Small intestine (tissue), 7 donors: ENCODE data around the gene LYSMD2. TPM values are rescaled to one million over a fixed set of nuclear protein-coding genes. Genes with fewer than 3 reads are reported as not detected.
A peak's percentile ranks its signal among the peaks of the same experiment; 100 is the strongest.

Experiments used
- DNase-seq, 2 donors: peaks; one replicate each; pipeline versions ENCODE4 v3.0.0 to v3.0.0-alpha.2; 2013
- FAIRE-seq: peaks from 2 replicates; lab custom pipeline; 2012; peaks lifted over from hg19 to GRCh38; lab: Jason Lieb, UNC
- H3K27ac ChIP-seq, 3 donors: one replicate each; pipeline ENCODE4 v1.5.1; 2013; ENCODE audit warnings: low read length in 2 of 3, mild to moderate bottlenecking in 2 of 3, control low read depth in 1 of 3, inconsistent platforms in 1 of 3, low read depth in 1 of 3, moderate library complexity in 1 of 3
- H3K27me3 ChIP-seq, 3 donors: one replicate each; pipeline ENCODE4 v1.6.1; 2013; ENCODE audit warnings: low read length in 3 of 3, inconsistent platforms in 1 of 3; ENCODE audit not compliant: control insufficient read depth in 3 of 3, insufficient read depth in 3 of 3
- H3K36me3 ChIP-seq, 3 donors: one replicate each; pipeline ENCODE4 v1.6.1; 2013; ENCODE audit warnings: low read length in 3 of 3, inconsistent platforms in 1 of 3, low read depth in 1 of 3, mild to moderate bottlenecking in 1 of 3, moderate library complexity in 1 of 3; ENCODE audit not compliant: control insufficient read depth in 3 of 3, insufficient read depth in 2 of 3
- H3K4me1 ChIP-seq, 3 donors: one replicate each; pipeline ENCODE4 v1.6.1; 2013; ENCODE audit warnings: low read length in 2 of 3, inconsistent platforms in 1 of 3, low read depth in 1 of 3, mild to moderate bottlenecking in 1 of 3, moderate library complexity in 1 of 3; ENCODE audit not compliant: control insufficient read depth in 3 of 3, insufficient read depth in 2 of 3
- H3K4me3 ChIP-seq, 3 donors: one replicate each; pipeline ENCODE4 v1.5.1; 2013; ENCODE audit warnings: low read length in 3 of 3, control low read depth in 1 of 3, inconsistent platforms in 1 of 3, low read depth in 1 of 3, mild to moderate bottlenecking in 1 of 3, moderate library complexity in 1 of 3
- H3K9me3 ChIP-seq, 2 donors: one replicate each; pipeline ENCODE4 v1.6.1; 2013; ENCODE audit warnings: low read depth in 1 of 2, low read length in 1 of 2; ENCODE audit not compliant: control insufficient read depth in 2 of 2, insufficient read depth in 1 of 2
- WGBS, 3 donors: extraction: QIAGEN DNeasy Blood & Tissue Kit; methylation state at CpG; one replicate each; pipeline ENCODE4 v1.1.7; 2013; 5-methylcytosine and 5-hydroxymethylcytosine counted together
- polyA plus RNA-seq, 4 donors: library from polyadenylated mRNA; stranded (reverse) in 3 of 4; unstranded in 1 of 4; fragments of 200-250 nt in 3 of 4; fragments of 120-200 nt in 1 of 4; gene quantifications; one replicate each; pipeline versions ENCODE4 v1.2.1 to v1.2.3, GENCODE V29; 2013
- donor health status: healthy with polysubstance abuse.
- donor health status: control.
- donor health status: control.
- donor health status: Bipolar disorder and iron deficiency.
- donor health status: healthy.

The LYSMD2 gene
- polyA plus RNA-seq, 4 donors = 10.7 to 19.6 (median 11.7) TPM

- Histone ChIP-seq H3K27ac (no peak overlapping the region), H3K4me1 (peaks cover 0 to 8% (median 0%) of the 10 kb centered on the region in 3 donors), H3K4me3 (no peak overlapping the region), H3K36me3 (no peaks in the 10 kb centered on the region), H3K9me3 (no peaks in the 10 kb centered on the region), H3K27me3 (peaks cover 0 to 3% (median 0%) of the 10 kb centered on the region in 3 donors)
- DNase-seq (peak in 1 of 2 donors; percentile 37), FAIRE-seq (no peak)
- WGBS, 3 donors = 36 to 45% (median 43%) methylated on average over 3 of the region's 3 CpGs
Observed at GRCh38 chr15:51759557-51760070, 22.2 kb upstream of the LYSMD2 start.

- H3K27me3 ChIP-seq = peaks cover 0 to 8% (median 0%) of the 10 kb centered on the region in 3 donors
- 18 to 42% (median 32%) methylated on average over 1 of the region's 1 CpG for WGBS, 3 donors
- H3K4me3 ChIP-seq = no peak overlapping the region
- H3K9me3 ChIP-seq = no peaks in the 10 kb centered on the region
- no peaks in the 10 kb centered on the region for H3K36me3 ChIP-seq
- no peak for FAIRE-seq
- H3K4me1 ChIP-seq = peaks cover 0 to 8% (median 0%) of the 10 kb centered on the region in 3 donors
- DNase-seq = peak in 1 of 2 donors; percentile 19
- H3K27ac ChIP-seq = peak overlapping the region in 1 of 3 donors; percentile 2
Observed at GRCh38 chr15:51758645-51759044, 21.2 kb upstream of the LYSMD2 start.

DNA sequence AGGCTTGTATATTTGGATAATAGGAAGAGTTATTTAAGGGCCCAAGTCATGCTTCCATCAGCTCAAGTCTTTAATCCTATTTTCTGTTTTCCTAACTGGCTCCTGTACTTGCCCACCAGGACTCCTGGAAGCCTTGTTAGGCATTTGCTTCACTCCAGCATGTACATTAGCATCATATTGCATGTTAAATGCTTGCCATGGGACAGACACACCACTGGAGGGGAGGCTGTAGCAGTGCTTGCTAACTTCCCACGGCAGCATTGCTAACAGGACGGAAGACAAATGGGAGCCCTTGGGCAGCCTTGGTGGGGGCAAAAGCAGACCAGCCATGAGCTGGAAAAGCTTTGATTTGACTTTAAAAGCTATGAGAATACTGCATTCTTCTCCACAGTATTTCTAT lies 20.0 kb upstream of the LYSMD2 start:
- Histone ChIP-seq H3K36me3 (no peaks in the 10 kb centered on the region), H3K27ac (no peak overlapping the region), H3K27me3 (peaks cover 0 to 17% (median 0%) of the 10 kb centered on the region in 3 donors), H3K4me1 (peaks cover 0 to 8% (median 0%) of the 10 kb centered on the region in 3 donors), H3K4me3 (no peak overlapping the region), H3K9me3 (no peaks in the 10 kb centered on the region)
- 86 to 96% (median 95%) methylated on average over 2 of the region's 2 CpGs for WGBS, 3 donors
- FAIRE-seq (no peak), DNase-seq (no peak)

DNA sequence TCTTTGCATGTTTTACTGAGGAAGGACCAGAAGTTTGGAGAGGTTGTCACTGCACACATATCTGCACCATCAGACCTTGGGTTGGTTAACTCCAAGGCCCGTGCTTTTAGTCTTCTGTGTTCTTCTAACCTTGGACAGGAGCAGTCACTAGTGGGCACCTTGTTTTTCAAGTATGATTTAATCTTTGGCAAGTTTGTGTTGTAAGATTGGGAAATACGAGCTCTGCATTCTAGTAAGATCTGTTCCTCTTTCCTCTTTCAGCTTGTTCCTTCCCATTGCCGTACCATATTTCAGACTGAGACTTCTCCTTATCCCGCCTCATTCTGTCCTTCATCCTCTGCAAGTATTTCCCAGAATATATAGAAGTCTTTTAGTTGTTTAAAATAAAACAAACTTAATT lies 19.0 kb upstream of the LYSMD2 start:
- no peak overlapping the region for H3K27ac ChIP-seq
- no peaks in the 10 kb centered on the region for H3K36me3 ChIP-seq
- DNase-seq (no peak), FAIRE-seq (no peak)
- 80 to 92% (median 87%) methylated on average over 4 of the region's 4 CpGs for WGBS, 3 donors
- no peak overlapping the region for H3K4me3 ChIP-seq
- H3K4me1 ChIP-seq = peaks cover 0 to 8% (median 0%) of the 10 kb centered on the region in 3 donors
- peaks cover 0 to 21% (median 0%) of the 10 kb centered on the region in 3 donors for H3K27me3 ChIP-seq
- no peaks in the 10 kb centered on the region for H3K9me3 ChIP-seq

DNA sequence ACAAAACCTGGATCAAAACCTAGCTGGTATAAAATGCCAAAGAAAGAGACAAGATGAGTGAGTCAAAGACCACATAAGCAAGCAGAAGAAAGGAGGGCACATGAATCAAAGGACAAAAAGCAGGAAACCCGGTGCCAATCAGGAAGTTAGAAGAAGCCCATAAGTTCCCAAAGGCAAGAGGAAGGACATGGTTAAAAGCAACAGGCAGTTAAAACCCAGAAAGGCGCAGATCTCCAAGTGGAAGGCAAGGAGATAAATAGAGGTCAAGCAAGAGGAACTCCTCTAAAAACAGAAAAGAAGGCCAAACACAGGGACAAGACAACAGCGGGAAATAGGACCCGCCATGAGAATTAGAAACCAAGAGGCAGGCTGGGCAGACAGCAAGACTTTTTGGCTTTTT lies 18.3 kb upstream of the LYSMD2 start:
- FAIRE-seq (no peak), DNase-seq (no peak)
- Histone ChIP-seq H3K36me3 (no peaks in the 10 kb centered on the region), H3K9me3 (no peaks in the 10 kb centered on the region), H3K4me1 (peaks cover 0 to 11% (median 2%) of the 10 kb centered on the region in 3 donors), H3K27ac (no peak overlapping the region), H3K27me3 (peaks cover 0 to 22% (median 0%) of the 10 kb centered on the region in 3 donors), H3K4me3 (no peak overlapping the region)
- WGBS, 3 donors = 58 to 77% (median 68%) methylated on average over 4 of the region's 4 CpGs

DNA sequence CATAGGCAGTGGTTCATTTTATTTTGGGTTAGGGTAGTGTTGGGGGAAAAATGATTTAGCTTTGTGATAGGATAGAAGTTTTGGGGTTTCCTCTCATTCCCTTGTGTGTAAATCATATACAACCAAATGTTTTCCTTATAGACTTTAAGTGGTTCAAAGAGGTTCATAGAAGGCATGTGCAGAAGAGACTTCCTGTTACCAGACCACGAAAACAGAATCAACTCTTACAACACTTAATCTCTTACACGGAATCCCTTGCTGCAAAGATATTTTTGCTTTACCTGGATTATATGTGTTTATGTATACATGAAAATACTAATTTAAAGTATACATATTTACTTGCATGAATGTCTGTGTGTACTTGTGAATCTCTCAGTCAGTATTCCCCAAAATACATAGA lies 16.8 kb upstream of the LYSMD2 start:
- Histone ChIP-seq H3K27ac (no peak overlapping the region), H3K4me3 (no peak overlapping the region), H3K36me3 (no peaks in the 10 kb centered on the region), H3K27me3 (peaks cover 0 to 34% (median 0%) of the 10 kb centered on the region in 3 donors), H3K9me3 (no peaks in the 10 kb centered on the region), H3K4me1 (peaks cover 0 to 9% (median 2%) of the 10 kb centered on the region in 3 donors)
- 61 to 88% (median 67%) methylated on average over 2 of the region's 2 CpGs for WGBS, 3 donors
- DNase-seq (no peak), FAIRE-seq (no peak)

- 72 to 90% (median 80%) methylated on average over 5 of the region's 5 CpGs for WGBS, 3 donors
- Histone ChIP-seq H3K9me3 (no peaks in the 10 kb centered on the region), H3K27ac (no peak overlapping the region), H3K27me3 (peaks cover 0 to 35% (median 0%) of the 10 kb centered on the region in 3 donors), H3K4me1 (peaks cover 0 to 4% (median 2%) of the 10 kb centered on the region in 3 donors), H3K36me3 (no peaks in the 10 kb centered on the region), H3K4me3 (no peak overlapping the region)
- FAIRE-seq (no peak), DNase-seq (no peak)
Observed at GRCh38 chr15:51752888-51753287, 15.4 kb upstream of the LYSMD2 start.

- peak overlapping the region in 2 of 3 donors; percentile 21 to 48 for H3K27ac ChIP-seq
Observed at GRCh38 chr15:51751697-51752683, 14.5 kb upstream of the LYSMD2 start.

More at GRCh38 chr15:51751697-51752683, 14.5 kb upstream of the LYSMD2 start:
- peak; percentile 32 to 67 for DNase-seq
- Histone ChIP-seq H3K36me3 (no peaks in the 10 kb centered on the region), H3K4me3 (peak overlapping the region; percentile 54 to 78 (median 70)), H3K4me1 (peaks cover 0 to 4% (median 2%) of the 10 kb centered on the region in 3 donors), H3K27me3 (peaks cover 0 to 35% (median 0%) of the 10 kb centered on the region in 3 donors), H3K9me3 (no peaks in the 10 kb centered on the region)
- WGBS, 3 donors = 3 to 4% (median 4%) methylated on average over 53 to 71 of the region's 71 CpGs
- no peak for FAIRE-seq
